ENCODE data around the gene RIMS4.
"Not testable (repeated sequence)": the region's sequence is repeated elsewhere in the genome, so short reads cannot be mapped to it uniquely, and the experiment has no call there.

Gene RIMS4

DNA sequence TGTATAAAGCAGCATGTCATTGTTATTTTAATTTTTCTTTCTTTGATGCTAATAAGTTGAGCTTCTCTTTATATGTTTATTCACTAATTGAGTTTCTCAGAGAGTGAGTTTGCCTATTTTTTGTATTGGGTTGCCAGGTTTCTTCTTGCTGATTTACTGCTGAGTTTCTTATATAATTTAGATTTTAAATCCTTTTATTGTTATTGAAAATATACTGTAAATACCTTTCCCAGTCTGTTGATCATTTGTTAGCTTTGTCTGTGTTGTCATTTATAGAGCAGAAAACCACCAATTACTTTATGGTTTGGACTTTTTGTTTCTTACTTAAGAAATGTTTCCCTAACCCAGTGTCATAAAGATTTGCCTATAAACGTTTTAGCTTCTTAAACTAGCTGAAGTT is 17.1 kb upstream of the RIMS4 start:
- TF ChIP-seq CTCF (IDR thresholded peaks at IDR 0.05; ENCODE audit: low read depth, low read length, missing control alignments), result no peak
- H3K4me3 ChIP-seq (ENCODE audit: low read depth, low read length), result no peak overlapping the region
- in situ Hi-C loops (cut with HindIII; ENCODE audit: low sequenced_read_pairs), result no loop called here
- no peak for DNase-seq (ENCODE audit: low read depth)

DNA sequence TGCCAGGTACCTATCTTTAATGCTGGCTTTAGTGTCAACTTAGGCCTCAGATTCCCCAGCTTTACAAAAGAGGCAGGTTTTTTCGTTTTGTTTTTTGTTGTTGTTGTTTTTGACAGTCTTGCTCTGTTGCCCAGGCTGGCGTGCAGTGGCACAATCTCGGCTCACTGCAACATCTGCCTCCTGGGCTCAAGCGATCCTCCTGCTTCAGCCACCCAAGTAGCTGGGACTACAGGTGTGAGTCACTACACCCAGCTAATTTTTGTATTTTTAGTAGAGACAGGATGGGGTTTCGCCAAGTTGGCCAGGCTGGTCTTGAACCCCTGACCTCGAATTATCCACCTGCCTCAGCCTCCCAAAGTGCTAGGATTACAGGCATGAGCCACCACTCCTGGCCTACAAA is 11.2 kb upstream of the RIMS4 start:
- H3K4me3 ChIP-seq (ENCODE audit: low read depth, low read length); in situ Hi-C loops (cut with HindIII; ENCODE audit: low sequenced_read_pairs); DNase-seq (ENCODE audit: low read depth): not testable (repeated sequence)

GRCh38 chr20:44819936-44820335 is 9.6 kb upstream of the RIMS4 start:
- no peak overlapping the region for H3K4me3 ChIP-seq (ENCODE audit: low read depth, low read length)
- DNase-seq (ENCODE audit: low read depth), result no peak
- no peak for TF ChIP-seq CTCF (IDR thresholded peaks at IDR 0.05; ENCODE audit: low read depth, low read length, missing control alignments)
- in situ Hi-C loops (cut with HindIII; ENCODE audit: low sequenced_read_pairs), result no loop called here

DNA sequence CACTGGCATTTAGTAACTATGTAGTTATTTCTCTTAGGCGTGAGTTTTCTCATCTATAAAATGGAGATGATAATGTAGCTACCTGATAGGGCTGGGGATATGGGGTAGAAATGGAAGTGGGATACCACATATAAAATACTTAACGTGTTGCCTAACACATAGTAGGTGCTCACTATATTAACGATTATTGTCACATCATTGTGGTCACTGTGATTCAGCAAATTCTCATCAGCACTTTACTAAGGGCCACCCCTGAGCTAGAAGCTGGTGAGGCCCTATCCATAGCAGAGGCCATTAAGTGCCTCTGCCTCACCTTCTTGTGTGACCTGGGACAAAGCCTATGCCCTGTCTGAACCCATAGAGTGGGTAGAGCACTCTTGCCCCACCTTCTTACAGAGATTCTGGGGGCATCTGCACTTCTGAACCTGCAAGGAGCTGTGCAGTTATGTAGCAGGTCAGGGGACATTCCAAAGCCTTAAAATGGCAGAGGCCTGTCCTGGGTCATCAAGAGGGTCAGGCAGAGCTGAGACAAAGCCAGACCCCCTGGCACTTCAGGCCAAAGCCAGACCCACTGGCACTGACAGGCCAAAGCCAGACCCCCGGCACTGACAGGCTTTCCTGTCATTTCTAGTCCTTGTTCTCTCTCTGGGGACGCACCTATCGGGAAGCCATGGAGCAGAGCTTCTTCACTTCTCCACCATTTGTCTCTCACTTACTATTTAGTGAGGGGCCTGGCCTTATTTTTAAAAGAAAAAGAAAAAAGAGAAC is 7.0 kb upstream of the RIMS4 start:
- in situ Hi-C loops (cut with HindIII; ENCODE audit: low sequenced_read_pairs), result no loop called here
- TF ChIP-seq CTCF (IDR thresholded peaks at IDR 0.05; ENCODE audit: low read depth, low read length, missing control alignments), result no peak
- no peak overlapping the region for H3K4me3 ChIP-seq (ENCODE audit: low read depth, low read length)
- no peak for DNase-seq (ENCODE audit: low read depth)

- no peak for DNase-seq (ENCODE audit: low read depth)
- in situ Hi-C loops (cut with HindIII; ENCODE audit: low sequenced_read_pairs), result no loop called here
- H3K4me3 ChIP-seq (ENCODE audit: low read depth, low read length), result no peak overlapping the region
- no peak for TF ChIP-seq CTCF (IDR thresholded peaks at IDR 0.05; ENCODE audit: low read depth, low read length, missing control alignments)
Measured at GRCh38 chr20:44814937-44815336, 4.6 kb upstream of the RIMS4 start.

DNA sequence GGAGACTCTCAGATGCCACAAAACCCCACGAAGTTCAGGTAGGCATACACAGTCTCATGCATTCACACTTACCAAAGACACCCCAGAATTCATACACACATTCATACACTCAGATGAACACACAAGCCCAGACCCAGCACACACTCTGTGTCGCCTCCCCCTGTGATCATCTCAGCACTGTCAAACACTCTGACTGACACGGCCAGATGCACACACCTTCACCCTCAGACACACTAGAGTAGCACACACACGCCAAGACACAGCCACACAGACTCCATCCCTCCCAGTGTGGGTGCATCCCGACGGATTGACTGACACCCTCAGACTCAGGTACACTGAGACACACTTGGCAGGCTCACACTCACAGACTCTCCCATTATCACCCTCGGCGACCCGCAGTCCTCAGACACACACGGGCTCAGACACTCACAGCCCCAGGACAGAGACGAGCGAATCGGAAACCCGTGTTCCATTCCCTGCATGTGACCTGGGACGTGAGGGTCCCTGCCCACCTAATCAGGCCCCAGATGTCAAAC is 872 bp upstream of the RIMS4 start:
- in situ Hi-C loops (cut with HindIII; ENCODE audit: low sequenced_read_pairs), result no loop called here

More for the DNA sequence above, 872 bp upstream of the RIMS4 start:
- no peak for DNase-seq (ENCODE audit: low read depth)
- TF ChIP-seq CTCF (IDR thresholded peaks at IDR 0.05; ENCODE audit: low read depth, low read length, missing control alignments), result no peak
- no peak overlapping the region for H3K4me3 ChIP-seq (ENCODE audit: low read depth, low read length)
